Fibroblast of mammary gland (primary cell): ENCODE results near the gene TRIM52.

Experiments
- DNase-seq: peaks from one replicate; pipeline ENCODE4 v3.0.0-alpha.2; 2010; ENCODE audit warnings: low read depth
- H3K4me3 ChIP-seq: 2 replicates; pipeline ENCODE4 v1.5.1; 2011; ENCODE audit warnings: low read depth, mild to moderate bottlenecking, low read length, moderate library complexity; ENCODE audit not compliant: control insufficient read depth
- TF ChIP-seq, protein P1 (sequence below): conservative IDR thresholded peaks from 2 replicates; pipeline ENCODE4 v1.5.1; 2011; ENCODE audit warnings: low read depth, low read length, inconsistent platforms; ENCODE audit not compliant: control insufficient read depth, insufficient read depth

TRIM52 gene

DNA sequence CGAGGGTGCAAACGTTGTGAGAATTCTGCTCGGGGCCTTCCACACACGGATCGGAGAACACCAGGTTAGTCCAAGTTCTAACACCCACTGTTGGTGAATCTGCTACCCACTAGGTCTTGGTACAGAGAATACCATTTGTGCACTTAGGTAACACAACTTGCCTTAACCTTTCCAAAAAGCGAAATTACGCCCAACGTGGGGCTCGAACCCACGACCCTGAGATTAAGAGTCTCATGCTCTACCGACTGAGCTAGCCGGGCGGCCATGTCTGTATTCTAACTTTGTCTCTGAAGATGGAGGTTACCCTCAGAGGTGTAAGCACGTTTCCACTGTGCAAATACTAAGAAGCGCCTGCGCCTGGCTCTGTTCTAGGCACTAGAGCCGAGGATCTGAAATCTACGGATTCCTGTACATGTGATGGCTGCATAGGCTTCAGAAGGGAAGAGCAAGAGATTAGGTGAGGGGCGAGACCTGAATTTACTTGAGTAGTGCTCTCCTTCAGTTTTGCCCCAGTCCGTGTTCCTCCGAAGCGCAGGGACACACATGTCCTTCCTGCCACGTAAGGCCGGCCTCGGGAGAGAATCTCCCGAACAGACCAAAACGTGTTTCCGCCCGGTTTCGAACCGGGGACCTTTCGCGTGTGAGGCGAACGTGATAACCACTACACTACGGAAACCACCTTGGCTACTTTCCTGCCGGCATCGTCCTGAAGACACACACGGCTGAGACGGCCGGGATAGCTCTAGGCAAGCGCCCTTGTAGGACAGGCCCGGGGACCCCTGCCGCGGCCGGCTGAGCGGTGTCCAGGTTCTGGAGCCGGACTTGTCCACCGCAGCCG, 38.9 kb downstream of the TRIM52 start:
- DNase-seq, result peak; percentile 97
- TF ChIP-seq, protein P1, sequence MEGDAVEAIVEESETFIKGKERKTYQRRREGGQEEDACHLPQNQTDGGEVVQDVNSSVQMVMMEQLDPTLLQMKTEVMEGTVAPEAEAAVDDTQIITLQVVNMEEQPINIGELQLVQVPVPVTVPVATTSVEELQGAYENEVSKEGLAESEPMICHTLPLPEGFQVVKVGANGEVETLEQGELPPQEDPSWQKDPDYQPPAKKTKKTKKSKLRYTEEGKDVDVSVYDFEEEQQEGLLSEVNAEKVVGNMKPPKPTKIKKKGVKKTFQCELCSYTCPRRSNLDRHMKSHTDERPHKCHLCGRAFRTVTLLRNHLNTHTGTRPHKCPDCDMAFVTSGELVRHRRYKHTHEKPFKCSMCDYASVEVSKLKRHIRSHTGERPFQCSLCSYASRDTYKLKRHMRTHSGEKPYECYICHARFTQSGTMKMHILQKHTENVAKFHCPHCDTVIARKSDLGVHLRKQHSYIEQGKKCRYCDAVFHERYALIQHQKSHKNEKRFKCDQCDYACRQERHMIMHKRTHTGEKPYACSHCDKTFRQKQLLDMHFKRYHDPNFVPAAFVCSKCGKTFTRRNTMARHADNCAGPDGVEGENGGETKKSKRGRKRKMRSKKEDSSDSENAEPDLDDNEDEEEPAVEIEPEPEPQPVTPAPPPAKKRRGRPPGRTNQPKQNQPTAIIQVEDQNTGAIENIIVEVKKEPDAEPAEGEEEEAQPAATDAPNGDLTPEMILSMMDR, result no peak
- peak overlapping the region; percentile 81 for H3K4me3 ChIP-seq

DNA sequence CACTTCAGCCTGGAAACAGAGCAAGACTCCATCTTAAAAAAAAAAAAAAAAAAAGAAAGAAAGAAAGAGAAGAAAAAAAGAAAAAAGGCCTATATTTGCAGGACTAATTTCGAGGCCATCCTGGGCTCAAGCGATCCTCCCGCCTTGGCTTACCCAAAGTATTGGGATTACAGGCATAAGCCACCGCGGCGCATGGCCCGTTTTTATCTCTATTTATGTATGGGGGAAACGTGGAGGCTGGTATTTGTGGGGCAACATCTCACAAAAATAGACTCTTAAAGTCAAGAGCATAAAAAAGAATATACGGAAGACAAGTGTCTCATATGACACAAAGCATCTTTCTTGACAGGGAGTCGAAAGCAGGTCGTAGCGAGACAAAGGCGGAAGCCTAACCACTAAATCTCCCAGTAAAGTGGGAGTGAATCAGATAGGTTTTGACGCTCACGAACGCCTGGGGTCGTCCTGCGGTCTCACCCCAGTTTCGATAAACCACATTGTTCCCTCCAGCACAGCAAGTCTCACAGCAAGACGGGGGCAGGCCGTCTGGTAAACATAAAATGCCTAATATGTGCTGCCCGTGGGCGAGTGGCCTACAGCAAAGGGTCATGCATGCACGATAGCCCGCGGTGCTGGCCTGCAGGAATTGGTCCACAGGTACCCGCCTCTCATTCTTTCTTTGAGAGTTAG, 39.7 kb downstream of the TRIM52 start:
- DNase-seq, result no peak
- TF ChIP-seq, protein P1, result no peak
- H3K4me3 ChIP-seq, result peak overlapping the region; percentile 36

DNA sequence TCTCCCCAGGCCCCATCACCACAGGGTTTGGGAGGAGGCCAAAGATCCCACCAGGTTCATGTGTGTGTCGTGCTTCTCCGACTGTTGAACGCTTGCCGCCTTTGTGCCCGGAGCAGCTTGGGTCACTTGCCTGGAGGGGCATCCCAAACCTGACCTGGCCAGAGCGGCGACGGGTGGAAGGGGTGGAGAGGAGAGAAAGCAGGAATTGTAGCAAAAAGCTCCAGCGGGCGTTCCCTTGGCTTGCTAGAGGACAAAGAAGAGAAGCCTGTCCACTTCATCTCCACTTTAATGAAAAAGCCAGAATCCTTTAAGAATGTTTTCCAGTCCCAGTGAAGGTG, 40.8 kb downstream of the TRIM52 start:
- TF ChIP-seq, protein P1, result no peak
- no peak for DNase-seq
- no peak overlapping the region for H3K4me3 ChIP-seq

DNA sequence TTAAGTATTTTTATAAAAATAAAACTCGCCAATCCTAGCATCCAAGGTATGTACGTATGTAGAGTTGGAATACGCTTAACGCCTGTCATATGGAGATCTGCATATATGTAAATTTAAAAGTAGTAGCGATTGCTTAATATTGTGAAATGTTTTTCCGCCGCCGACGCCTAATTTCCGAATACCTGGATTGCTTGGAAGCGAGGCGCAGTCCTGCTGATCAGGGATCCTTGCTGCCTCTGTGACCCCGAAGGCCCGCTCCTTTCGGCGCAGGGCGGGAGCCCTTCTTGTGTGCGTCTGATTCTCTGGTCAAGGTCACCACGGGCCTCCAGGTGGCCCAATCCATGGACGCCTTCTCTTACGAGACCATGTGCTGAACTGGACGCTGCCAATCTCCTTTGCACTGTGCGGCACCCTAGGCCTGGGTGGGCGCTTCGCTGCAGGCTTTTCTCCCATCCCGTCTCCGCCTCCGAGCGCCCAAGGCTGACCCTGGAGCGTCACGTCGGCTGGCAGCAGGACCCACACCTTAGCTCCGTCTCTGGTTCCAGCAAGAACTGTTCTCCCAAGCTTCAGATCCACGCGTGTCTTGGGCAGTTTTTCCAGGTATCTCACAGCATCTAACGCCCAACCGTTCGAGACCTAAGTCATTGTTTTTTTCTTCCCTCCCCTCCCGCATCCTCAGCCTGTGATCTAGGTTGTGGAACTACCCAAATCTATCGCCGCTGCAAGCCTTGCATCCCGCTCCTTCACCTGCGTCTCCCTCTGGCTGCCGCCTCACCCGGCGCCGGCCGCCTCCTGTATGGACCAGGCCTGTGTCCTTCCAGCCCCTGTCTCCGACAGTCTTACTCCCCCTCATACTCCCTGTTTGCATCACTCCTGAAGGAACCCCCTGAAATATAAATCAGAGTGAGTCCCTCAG, 41.4 kb downstream of the TRIM52 start:
- TF ChIP-seq, protein P1, result no peak
- no peak for DNase-seq
- H3K4me3 ChIP-seq, result no peak overlapping the region

GRCh38 chr5:181218795-181219124, 42.2 kb downstream of the TRIM52 start:
- DNase-seq, result no peak
- TF ChIP-seq, protein P1, result no peak
- H3K4me3 ChIP-seq, result peak overlapping the region; percentile 44

DNA sequence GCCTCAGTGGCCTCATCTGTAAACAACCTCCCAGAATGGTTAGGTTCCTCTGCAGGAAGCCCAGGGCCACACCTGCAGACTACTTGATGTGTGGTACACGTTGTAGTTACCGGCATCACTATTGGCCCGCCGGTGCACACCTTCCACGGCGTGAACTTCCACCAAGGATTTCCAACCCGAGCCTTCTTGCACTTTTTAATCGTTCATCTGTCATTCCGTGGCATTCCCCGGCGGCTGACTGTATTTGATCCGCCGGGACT, 43.2 kb downstream of the TRIM52 start:
- DNase-seq, result no peak
- TF ChIP-seq, protein P1, result no peak

More for the DNA sequence above, 43.2 kb downstream of the TRIM52 start:
- peak overlapping the region; percentile 49 for H3K4me3 ChIP-seq
